Trophoblast cell (in vitro differentiated cells and primary cell): ENCODE results near the gene STARD3NL.

Source experiments
- DNase-seq, 2 donors: peaks; one replicate each; pipeline ENCODE4 v3.0.0-alpha.2; 2016
- H2AFZ ChIP-seq: 2 replicates; pipeline ENCODE4 v1.6.1; 2013; ENCODE audit warnings: low read length, moderate library complexity, mild to moderate bottlenecking; ENCODE audit not compliant: insufficient read depth, poor library complexity
- H2AK5ac ChIP-seq: 2 replicates; pipeline ENCODE4 v1.6.1; 2013; ENCODE audit warnings: mild to moderate bottlenecking, low read length
- H2BK120ac ChIP-seq: 2 replicates; pipeline ENCODE4 v1.6.1; 2013; ENCODE audit warnings: low read length, mild to moderate bottlenecking, moderate library complexity; ENCODE audit not compliant: insufficient read depth, poor library complexity
- H2BK12ac ChIP-seq: 2 replicates; pipeline ENCODE4 v1.6.1; 2013; ENCODE audit warnings: mild to moderate bottlenecking, low read length, moderate library complexity
- H2BK5ac ChIP-seq: 2 replicates; pipeline ENCODE4 v1.6.1; 2013; ENCODE audit warnings: low read length, low read depth, moderate library complexity, mild to moderate bottlenecking; ENCODE audit not compliant: poor library complexity
- H3K14ac ChIP-seq: 2 replicates; pipeline ENCODE4 v1.6.1; 2013; ENCODE audit warnings: mild to moderate bottlenecking, low read length
- H3K18ac ChIP-seq: 2 replicates; pipeline ENCODE4 v1.6.1; 2013; ENCODE audit warnings: mild to moderate bottlenecking, low read length
- H3K23ac ChIP-seq: 2 replicates; pipeline ENCODE4 v1.6.1; 2013; ENCODE audit warnings: low read length
- H3K27ac ChIP-seq: 2 replicates; pipeline ENCODE4 v1.5.1; 2013; ENCODE audit warnings: low read depth, mild to moderate bottlenecking, inconsistent platforms, low read length, moderate library complexity
- H3K27me3 ChIP-seq: 2 replicates; pipeline ENCODE4 v1.6.1; 2013; ENCODE audit warnings: inconsistent platforms, mild to moderate bottlenecking, low read length, moderate library complexity; ENCODE audit not compliant: insufficient read depth
- H3K36me3 ChIP-seq, 2 experiments: 1 replicate in 1 of 2; 2 replicates in 1 of 2; pipeline ENCODE4 v1.6.1; 2013; ENCODE audit warnings: low read length in 2 of 2, mild to moderate bottlenecking in 2 of 2, moderate library complexity in 1 of 2; ENCODE audit not compliant: insufficient read depth in 2 of 2, control insufficient read depth in 1 of 2
- H3K4ac ChIP-seq: 2 replicates; pipeline ENCODE4 v1.6.1; 2013; ENCODE audit warnings: low read depth, mild to moderate bottlenecking, low read length, moderate library complexity
- H3K4me1 ChIP-seq, 2 experiments: 1 replicate in 1 of 2; 2 replicates in 1 of 2; pipeline ENCODE4 v1.6.1; 2013; ENCODE audit warnings: low read length in 2 of 2, mild to moderate bottlenecking in 2 of 2, moderate library complexity in 1 of 2; ENCODE audit not compliant: insufficient read depth in 2 of 2, control insufficient read depth in 1 of 2
- H3K4me2 ChIP-seq: 2 replicates; pipeline ENCODE4 v1.6.1; 2013; ENCODE audit warnings: inconsistent platforms, mild to moderate bottlenecking, low read length, moderate library complexity
- H3K4me3 ChIP-seq: 2 replicates; pipeline ENCODE4 v1.5.1; 2013; ENCODE audit warnings: mild to moderate bottlenecking, low read depth, low read length, inconsistent platforms
- H3K79me1 ChIP-seq: one replicate; pipeline ENCODE4 v1.6.1; 2013; ENCODE audit warnings: low read length
- H3K79me2 ChIP-seq: 2 replicates; pipeline ENCODE4 v1.6.1; 2013; ENCODE audit warnings: low read length, mild to moderate bottlenecking; ENCODE audit not compliant: control insufficient read depth, insufficient read depth, poor library complexity
- H3K9ac ChIP-seq: 2 replicates; pipeline ENCODE4 v1.6.1; 2013; ENCODE audit warnings: mild to moderate bottlenecking, low read length
- H3K9me3 ChIP-seq: 2 replicates; pipeline ENCODE4 v1.6.1; 2013; ENCODE audit warnings: low read depth, mild to moderate bottlenecking, control low read depth, inconsistent platforms, low read length; ENCODE audit not compliant: insufficient read depth
- H4K12ac ChIP-seq: 2 replicates; pipeline ENCODE4 v1.6.1; 2013; ENCODE audit warnings: low read depth, mild to moderate bottlenecking, low read length, moderate library complexity
- H4K8ac ChIP-seq: 2 replicates; pipeline ENCODE4 v1.6.1; 2013; ENCODE audit warnings: low read depth, mild to moderate bottlenecking, low read length, moderate library complexity
- H4K91ac ChIP-seq: one replicate; pipeline ENCODE4 v1.6.1; 2013; ENCODE audit warnings: low read depth, mild to moderate bottlenecking, low read length, moderate library complexity
- WGBS: extraction: QIAGEN DNeasy Blood & Tissue Kit; methylation state at CpG from one replicate; pipeline ENCODE4 v1.1.7; 2013; ENCODE audit warnings: missing lambda C conversion rate; ENCODE audit not compliant: insufficient read length, insufficient coverage; ENCODE audit errors: extremely low coverage; 5-methylcytosine and 5-hydroxymethylcytosine counted together

STARD3NL gene

GRCh38 chr7:38192327-38192726, 14.3 kb downstream of the STARD3NL start:
- Histone ChIP-seq H3K9me3 (no peaks in the 10 kb centered on the region), H3K9ac (no peak overlapping the region), H2AFZ (no peak overlapping the region), H3K4me1 (no peaks in the 10 kb centered on the region), H4K91ac (no peak overlapping the region), H3K4ac (no peak overlapping the region), H4K12ac (no peak overlapping the region), H2BK5ac (no peak overlapping the region), H3K79me2 (no peaks in the 10 kb centered on the region), H3K23ac (no peak overlapping the region), H3K27ac (no peak overlapping the region), H2AK5ac (no peak overlapping the region), H2BK12ac (no peak overlapping the region), H3K4me2 (no peak overlapping the region), H3K14ac (no peak overlapping the region), H3K18ac (no peak overlapping the region), H3K79me1 (no peaks in the 10 kb centered on the region), H3K36me3 (no peaks in the 10 kb centered on the region), H3K4me3 (no peak overlapping the region), H4K8ac (no peak overlapping the region), H2BK120ac (no peak overlapping the region), H3K27me3 (no peaks in the 10 kb centered on the region)
- DNase-seq, result no peak
- no CpG with 5 or more reads among the region's 2 CpGs for WGBS

DNA sequence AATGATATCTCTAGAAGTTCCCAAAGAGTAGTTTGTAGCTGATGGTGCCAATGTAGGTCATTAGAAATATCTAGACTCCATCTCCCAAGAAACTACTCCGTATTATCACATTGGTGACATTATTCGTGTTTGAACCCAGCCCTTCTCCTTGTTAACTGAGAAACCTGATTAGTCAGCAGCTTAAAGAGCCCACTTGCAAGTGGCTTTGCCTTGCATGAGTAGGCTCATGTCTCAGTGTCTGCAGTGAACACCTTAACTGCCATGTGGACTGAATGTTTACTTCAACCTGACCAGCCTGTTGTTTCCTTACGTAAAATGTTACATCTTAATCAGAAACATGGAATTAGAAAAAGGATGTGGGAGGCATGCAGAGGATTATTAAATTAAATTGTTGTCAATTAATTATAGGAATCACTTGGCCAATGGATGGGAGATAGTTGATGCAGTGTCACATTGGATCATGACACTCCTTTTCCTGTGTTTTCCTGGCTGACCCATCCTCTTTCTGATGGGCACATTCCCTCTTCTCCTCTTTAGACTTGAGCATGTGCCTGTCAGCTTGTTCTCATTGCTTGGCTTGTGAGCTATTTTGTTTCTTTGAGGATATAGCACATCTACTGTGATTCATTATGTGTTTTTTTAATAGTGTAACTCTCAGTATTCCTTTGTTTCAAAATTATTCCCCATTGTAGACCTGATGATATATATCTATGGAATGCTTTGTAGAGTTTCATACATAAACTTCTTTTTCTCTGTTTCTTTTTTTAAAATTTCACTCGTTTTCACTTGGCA, 18.0 kb downstream of the STARD3NL start:
- H2AK5ac ChIP-seq, result no peak overlapping the region

GRCh38 chr7:38198366-38198765, 20.3 kb downstream of the STARD3NL start:
- Histone ChIP-seq H3K79me2 (peaks cover 5% of the 10 kb centered on the region), H3K4ac (no peak overlapping the region), H4K8ac (no peak overlapping the region), H3K79me1 (no peaks in the 10 kb centered on the region), H3K9ac (no peak overlapping the region), H4K12ac (peak overlapping the region; percentile 43), H3K9me3 (no peaks in the 10 kb centered on the region), H2AFZ (no peak overlapping the region), H3K4me1 (no peaks in the 10 kb centered on the region), H2BK120ac (no peak overlapping the region), H3K27me3 (no peaks in the 10 kb centered on the region), H4K91ac (no peak overlapping the region), H2BK12ac (no peak overlapping the region), H3K36me3 (no peaks in the 10 kb centered on the region), H3K4me2 (no peak overlapping the region), H3K27ac (no peak overlapping the region), H3K14ac (no peak overlapping the region), H3K4me3 (no peak overlapping the region), H2BK5ac (no peak overlapping the region), H3K23ac (no peak overlapping the region), H2AK5ac (no peak overlapping the region), H3K18ac (peak overlapping the region; percentile 45)
- no peak for DNase-seq

More for the DNA sequence above, 18.0 kb downstream of the STARD3NL start:
- Histone ChIP-seq H2BK12ac (no peak overlapping the region), H3K36me3 (no peaks in the 10 kb centered on the region), H4K8ac (no peak overlapping the region), H2BK5ac (no peak overlapping the region), H3K9ac (no peak overlapping the region), H3K23ac (no peak overlapping the region), H3K4me3 (no peak overlapping the region), H3K4ac (no peak overlapping the region), H3K18ac (no peak overlapping the region), H3K79me1 (no peaks in the 10 kb centered on the region), H4K91ac (no peak overlapping the region), H3K27ac (no peak overlapping the region), H2BK120ac (no peak overlapping the region), H3K4me1 (no peaks in the 10 kb centered on the region), H3K4me2 (no peak overlapping the region), H3K14ac (no peak overlapping the region), H3K9me3 (no peaks in the 10 kb centered on the region), H2AFZ (no peak overlapping the region), H3K79me2 (peaks cover 5% of the 10 kb centered on the region), H4K12ac (no peak overlapping the region), H3K27me3 (no peaks in the 10 kb centered on the region)
- WGBS, result no CpG with 5 or more reads among the region's 4 CpGs
- no peak for DNase-seq

- Histone ChIP-seq H3K14ac (no peak overlapping the region), H4K91ac (no peak overlapping the region), H3K18ac (no peak overlapping the region), H3K4me2 (no peak overlapping the region), H2BK120ac (no peak overlapping the region), H2AFZ (no peak overlapping the region), H3K9ac (no peak overlapping the region), H3K27ac (no peak overlapping the region), H3K4me1 (no peaks in the 10 kb centered on the region), H3K27me3 (no peaks in the 10 kb centered on the region), H3K36me3 (no peaks in the 10 kb centered on the region), H3K79me1 (no peaks in the 10 kb centered on the region), H3K79me2 (peaks cover 5% of the 10 kb centered on the region), H3K4me3 (no peak overlapping the region), H4K12ac (no peak overlapping the region), H2BK12ac (no peak overlapping the region), H3K4ac (no peak overlapping the region), H2AK5ac (no peak overlapping the region), H2BK5ac (no peak overlapping the region), H3K23ac (no peak overlapping the region), H3K9me3 (no peaks in the 10 kb centered on the region), H4K8ac (no peak overlapping the region)
- DNase-seq, result no peak
- WGBS, result no CpG with 5 or more reads among the region's 2 CpGs
Observed at GRCh38 chr7:38199154-38199553, 21.1 kb downstream of the STARD3NL start.
